GM21367 (cell line): Measurements from ENCODE around the gene KCNJ1.
A peak's percentile ranks its signal among the peaks of the same experiment; 100 is the strongest.

ENCODE experiments used
- ATAC-seq: cut with Tn5 transposase; IDR thresholded peaks from one replicate; pipeline ENCODE4 v1.9.1; 2021; ENCODE audit not compliant: unreplicated experiment

Gene KCNJ1

DNA sequence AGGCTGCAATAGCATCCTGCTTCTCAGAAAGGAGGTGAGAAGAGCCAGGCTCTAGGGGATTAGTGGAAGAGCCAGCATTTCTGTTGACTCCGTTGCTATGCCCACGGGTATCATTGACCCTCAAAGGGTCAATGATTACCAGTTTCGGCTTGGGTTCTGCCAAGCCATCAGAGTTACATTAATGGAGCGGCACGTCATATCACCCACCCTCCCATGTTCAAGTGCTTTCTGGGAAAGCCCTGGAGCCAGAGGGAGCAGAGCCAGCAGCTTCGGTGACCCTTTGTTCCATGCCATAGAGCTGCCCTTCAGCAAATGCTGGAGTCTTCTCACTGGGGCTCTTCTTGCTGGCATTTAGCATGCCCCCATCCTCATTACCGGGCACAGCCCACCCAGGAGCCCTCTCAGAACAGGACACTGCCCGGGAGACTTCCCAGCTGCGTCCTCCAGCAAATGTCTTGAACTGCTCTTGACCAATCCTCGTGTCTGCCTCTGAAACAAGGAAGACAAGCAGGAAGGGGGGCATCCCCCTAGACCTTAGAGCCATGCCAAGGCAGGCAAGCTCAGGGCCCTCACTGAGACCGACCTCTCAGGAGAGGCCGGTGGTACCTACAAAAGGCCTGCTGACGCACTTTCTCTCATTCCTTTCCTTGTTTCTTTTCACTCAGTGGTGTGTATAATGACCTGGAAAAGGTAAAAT, 14.6 kb downstream of the KCNJ1 start:
- no peak for ATAC-seq

GRCh38 chr11:128848815-128849455, 18.2 kb downstream of the KCNJ1 start:
- ATAC-seq, result peak; percentile 95

DNA sequence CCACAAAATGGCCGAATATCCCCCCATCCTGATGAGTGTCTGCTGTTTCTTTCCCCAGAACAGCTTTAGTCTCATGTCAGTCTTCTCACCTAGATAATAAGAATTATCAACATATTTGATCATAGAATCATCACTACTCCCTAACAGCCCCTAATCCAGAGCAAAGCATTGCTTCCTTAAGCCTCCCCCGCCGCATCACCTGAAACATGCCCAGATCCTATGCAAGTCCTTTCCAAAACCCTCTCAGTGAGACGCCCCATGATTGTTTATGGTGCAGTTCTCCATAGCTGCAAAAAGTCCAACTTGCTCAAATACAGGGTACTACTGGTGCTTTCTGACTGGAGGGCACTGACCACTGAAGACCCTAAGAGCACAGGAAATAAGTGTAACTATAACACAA, 20.1 kb downstream of the KCNJ1 start:
- ATAC-seq, result no peak

GRCh38 chr11:128845334-128845780, 21.7 kb downstream of the KCNJ1 start:
- ATAC-seq, result no peak

DNA sequence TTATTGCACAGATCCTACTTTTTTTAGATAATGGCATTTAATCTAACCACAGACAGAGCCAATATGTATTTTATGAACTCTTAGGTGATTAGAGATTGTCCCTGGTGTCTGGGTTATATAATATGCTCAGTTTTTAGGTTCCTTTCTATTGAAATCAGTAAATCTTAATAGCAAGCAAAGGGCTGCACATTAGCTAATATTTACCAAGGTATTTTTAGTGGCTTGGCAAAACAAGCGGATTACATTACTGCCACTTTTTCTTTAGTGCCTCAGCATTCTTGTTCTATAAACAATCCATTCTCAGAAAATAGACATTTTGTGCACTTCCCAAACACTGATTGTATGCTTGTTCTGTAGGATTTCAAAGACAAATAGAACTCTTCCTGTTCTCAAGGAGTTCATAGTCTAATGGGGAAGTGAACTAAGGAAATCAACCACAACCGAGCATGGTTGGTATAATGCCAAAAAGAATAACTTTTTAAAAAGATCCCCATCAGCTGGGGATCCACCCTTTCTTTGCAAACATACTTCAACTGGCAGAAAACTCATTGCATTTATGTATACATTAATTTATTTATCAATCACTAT, 23.8 kb downstream of the KCNJ1 start:
- ATAC-seq, result no peak

- ATAC-seq, result peak; percentile 44
Measured at GRCh38 chr11:128841461-128842072, 25.5 kb downstream of the KCNJ1 start.

DNA sequence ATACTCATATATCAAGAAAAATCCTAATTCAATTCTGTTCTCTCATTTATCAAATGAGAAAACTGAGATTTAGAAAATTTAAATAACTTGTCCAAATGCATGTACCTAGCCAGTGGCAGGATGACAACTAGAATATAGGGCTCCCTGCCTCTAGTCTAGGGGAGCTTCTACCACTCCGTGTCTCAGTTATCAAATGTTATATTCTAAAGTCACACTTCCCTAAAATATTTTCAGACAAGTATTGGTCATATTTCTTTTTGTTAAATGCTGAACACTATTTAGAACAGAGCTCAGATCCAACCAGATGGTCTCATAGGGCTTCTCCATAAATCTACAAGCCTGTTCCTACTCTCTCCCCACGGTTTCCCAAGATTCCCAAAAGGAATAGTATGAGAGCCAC, 26.3 kb downstream of the KCNJ1 start:
- no peak for ATAC-seq

DNA sequence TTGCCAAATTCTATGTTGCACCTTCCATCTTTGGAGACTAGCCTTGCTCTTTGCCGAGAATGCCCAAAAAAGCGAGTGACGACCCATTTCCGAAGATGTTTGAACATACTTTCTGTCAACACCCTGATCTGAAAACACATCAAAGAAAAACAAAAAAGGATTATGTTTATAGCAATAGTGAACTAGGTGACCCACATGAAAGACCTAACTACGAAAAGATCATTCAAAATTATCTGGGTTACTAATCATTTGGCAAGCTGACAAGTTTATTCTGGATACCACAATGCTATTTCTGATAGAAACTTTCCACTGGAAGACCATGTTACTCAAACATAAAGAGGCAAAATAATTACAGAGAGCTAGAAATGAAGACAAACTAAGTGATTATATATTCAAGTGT, 27.0 kb downstream of the KCNJ1 start:
- no peak for ATAC-seq

DNA sequence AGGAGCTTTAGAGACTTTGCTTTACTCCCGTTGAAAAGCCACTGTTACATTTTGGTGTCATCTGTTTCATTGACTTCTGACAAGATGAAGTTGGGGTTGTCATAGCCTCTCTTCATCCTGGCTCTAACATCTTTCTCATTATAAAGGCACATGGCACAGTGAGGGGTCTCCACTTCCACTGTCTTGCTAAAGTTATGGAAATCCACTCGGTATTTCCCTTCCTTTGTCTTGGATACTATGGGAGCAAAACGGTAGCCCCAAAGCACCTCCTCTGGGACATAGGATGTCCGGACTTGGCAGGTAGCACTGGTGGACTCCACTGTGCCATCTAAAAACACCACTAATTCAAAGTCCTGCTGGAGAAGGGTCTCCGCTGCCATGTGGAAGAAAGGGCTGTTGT, 28.0 kb downstream of the KCNJ1 start:
- no peak for ATAC-seq

DNA sequence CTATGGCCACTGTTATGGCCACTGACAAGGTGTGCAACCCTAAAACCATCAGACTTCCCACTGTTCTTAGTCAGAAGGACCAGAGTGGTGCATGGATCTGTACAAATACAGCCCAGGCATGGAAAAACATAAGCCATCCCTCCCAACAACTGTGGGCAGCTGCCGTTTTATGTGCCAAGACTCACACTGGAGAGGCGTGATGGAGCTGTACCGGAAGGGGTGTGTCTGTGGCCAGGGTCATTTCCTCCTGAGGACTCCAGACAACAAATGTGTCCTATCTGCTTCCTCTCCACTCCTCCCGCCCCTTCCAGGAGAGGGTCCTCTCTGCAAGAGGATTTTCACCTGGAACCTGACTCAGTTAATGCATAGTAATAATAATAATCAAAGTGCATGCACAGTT, 29.5 kb downstream of the KCNJ1 start:
- ATAC-seq, result no peak

- ATAC-seq, result no peak
Measured at GRCh38 chr11:128835741-128836430, 31.2 kb downstream of the KCNJ1 start.

DNA sequence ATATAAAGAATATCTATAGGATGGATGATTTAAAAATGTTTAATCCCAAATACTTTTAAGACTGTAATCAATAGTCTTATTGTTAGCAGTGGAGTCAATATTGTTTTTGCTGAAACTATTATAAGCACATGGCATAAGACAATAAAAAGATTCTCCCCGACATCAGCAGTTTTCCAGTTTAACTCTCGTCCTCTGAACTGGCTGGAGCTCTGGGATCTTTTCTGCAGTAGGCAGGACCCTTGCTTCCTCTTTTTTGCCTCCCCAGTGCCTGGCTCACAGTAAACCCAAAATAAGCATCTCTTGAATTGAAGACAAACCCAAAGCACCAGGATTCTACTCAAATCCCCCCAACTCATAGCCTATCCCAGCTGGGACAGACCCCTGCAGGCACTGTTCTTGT, 32.9 kb downstream of the KCNJ1 start:
- no peak for ATAC-seq

DNA sequence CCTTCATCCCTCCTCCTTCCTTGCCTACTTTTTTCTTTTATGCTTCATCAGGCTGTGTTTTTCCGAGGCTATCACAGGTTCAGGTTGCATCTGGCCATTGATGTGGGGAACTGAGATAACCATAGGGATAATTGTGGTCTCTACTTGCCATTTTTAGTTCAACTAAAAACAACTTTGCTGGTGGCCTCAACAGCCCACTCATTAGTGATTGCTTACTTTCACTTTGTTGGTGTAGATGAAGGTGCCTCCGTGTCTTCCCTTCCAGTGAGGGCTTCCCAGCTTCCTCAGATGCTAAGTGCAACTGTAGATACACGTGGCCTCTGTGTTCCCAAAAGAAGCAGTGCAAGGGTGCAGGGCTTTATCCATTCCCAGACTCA, 35.0 kb downstream of the KCNJ1 start:
- ATAC-seq, result peak; percentile 44

DNA sequence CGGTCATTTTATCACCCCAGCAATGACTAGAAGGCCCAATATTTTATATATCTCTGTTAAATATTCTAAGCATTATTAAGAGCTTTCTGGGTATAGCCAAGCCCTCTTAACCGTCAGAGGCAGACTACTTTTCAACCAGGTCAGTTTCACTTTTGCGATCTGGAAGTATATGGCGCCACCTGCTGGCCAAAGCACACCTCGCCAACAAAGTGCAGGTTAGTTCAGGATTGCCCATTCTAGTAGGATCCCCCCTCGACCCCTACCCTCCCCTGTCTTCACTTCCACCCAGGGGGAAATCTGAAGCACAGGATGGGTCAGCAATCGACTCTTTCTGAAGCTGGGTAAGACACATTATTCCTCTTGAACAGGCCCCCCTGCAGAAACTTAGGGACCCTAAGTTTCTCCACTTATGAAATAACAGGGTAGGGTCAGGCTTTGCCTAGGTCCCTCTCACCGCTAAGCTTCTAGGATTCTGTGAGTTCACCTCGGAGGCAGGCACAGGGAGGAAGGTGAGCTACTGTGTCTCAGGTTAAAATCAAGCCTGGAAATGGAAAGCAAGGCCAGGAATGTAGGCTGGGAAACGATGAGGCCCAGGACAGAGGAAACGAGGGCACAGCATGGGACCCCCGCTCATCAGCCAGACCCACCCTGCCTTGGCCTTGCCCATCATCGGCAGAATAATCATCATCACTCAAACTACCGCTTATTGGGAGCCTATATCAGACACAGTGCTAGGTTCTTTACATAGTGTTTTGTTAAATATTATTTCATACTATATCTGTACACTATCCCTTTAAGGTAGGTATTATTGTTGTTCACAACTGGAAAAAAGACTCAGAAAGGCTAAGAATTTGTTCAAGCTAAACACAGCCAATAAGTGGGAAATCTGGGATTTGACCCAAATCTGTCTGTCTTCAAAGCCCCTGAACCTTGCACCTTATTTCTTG, 35.6 kb downstream of the KCNJ1 start:
- ATAC-seq, result peak; percentile 72

DNA sequence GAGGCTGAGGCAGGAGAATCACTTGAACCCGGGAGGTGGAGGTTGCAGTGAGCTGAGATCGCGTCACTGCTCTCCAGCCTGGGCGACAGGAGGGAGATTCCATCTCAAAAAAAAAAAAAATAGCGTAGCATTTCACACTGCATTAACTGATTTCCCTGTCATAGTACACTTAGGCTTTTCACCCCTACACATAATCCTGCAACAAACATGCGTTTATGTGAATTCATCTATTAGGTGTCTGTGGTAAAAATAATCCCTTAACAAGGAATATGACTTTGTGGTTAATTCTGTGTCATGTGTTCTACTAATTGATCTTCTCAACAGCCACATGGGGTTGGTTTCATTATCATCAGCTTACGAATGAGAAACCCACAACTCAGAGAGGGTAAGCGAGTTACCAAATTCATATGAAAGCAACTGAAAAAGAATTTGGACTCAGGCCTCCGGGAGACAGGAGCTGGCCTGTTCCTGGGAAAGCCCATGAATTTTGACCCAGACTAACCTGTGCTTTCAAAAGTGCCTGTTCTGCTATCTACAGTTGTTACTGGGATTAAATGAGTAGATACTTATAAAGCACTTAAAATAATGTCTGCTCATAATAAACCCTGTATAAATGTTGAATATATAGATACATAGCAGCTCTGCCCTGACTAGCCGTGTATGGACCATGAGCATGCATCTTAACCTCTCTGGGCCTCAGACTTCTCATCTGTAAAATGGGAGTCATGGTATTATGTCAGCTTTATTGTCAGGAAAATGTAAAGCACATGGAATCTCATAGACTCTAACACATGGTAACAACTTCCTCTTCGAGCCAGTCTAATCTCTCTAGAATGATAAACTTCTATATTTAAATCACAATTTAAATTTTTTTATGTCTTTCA, 36.6 kb downstream of the KCNJ1 start:
- ATAC-seq, result peak; percentile 26

DNA sequence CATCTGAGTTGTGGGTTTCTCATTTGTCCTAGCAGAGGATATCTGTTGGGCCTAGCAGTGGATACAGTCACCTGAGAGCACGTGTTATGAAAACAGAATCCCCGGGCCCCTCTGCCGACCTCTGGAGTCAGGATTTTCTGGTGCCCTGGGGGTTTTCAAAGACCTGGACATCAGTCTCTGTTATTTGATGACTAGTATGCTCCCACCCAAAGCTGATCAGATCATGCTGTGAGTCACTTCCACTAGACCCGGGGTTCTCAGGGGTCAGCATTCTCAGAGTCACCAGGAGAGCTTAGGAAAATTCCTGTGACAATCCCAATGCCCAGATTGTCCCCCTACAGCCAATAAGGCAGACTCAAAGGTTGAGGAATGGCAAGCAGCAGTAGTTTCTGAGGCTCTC, 38.7 kb downstream of the KCNJ1 start:
- no peak for ATAC-seq

DNA sequence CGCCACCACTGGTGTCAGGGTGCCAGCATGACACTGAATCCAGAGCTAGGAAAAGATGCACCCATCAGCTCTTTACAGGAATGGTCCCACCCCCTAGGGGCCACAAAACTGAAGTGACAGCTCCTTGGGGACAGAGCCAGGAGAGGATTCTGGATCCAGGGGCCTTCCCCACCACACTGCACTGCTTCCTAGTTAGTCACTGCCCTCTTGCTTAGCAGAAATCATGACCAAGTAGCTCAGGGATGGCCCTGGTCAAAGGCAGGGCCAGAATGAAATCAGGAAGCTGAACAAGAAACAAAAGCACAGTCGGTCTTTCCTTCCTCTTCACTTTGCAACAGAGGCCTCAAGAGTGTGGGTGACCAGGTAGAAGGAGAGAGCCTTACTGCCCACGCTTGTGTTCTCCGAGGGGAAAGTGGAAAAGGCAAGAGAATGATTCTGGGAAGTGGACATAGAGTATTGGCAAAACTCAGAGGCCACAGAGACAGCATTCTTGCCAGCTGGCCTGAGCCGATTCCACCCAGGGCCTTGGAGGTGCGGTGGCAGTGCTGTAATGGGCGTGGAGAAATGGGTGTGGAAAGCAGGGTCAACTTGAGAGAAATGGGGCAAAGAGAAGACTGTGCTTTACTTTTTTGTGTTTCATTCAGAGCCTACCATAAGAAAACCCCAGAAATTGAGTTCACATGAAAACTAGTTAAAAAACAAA, 39.8 kb downstream of the KCNJ1 start:
- ATAC-seq, result no peak

GRCh38 chr11:128825050-128825784, 41.9 kb downstream of the KCNJ1 start:
- ATAC-seq, result no peak
